ENCODE data around the gene ZNF622.
A peak's percentile ranks its signal among the peaks of the same experiment; 100 is the strongest.

Gene ZNF622

GRCh38 chr5:16490911-16491310 is 25.3 kb upstream of the ZNF622 start:
- no peaks in the 10 kb centered on the region; the same call in 1 of the 2 replicates for H3K9me3 ChIP-seq (ENCODE audit: low read length)
- H3K9ac ChIP-seq (ENCODE audit: low read length), result no peak overlapping the region
- no peak overlapping the region for H3K4me2 ChIP-seq (ENCODE audit: low read length)
- no peaks in the 10 kb centered on the region for H3K9me2 ChIP-seq (ENCODE audit: low read depth, low read length)
- H3K27ac ChIP-seq (ENCODE audit: low read depth, low read length, poor library complexity, severe bottlenecking), result no peak overlapping the region
- H3K4me3 ChIP-seq (ENCODE audit: low read depth, low read length, poor library complexity, severe bottlenecking), result no peak overlapping the region
- H2AFZ ChIP-seq (ENCODE audit: low read length), result no peak overlapping the region
- no peaks in the 10 kb centered on the region for H3K27me3 ChIP-seq (ENCODE audit: insufficient read depth, low read length)
- H4K20me1 ChIP-seq (ENCODE audit: insufficient read depth, low read length), result no peaks in the 10 kb centered on the region
- no peaks in the 10 kb centered on the region for H3K36me3 ChIP-seq (ENCODE audit: insufficient read depth, low read length)
- H3K4me1 ChIP-seq (ENCODE audit: insufficient read depth, low read length, severe bottlenecking), result no peaks in the 10 kb centered on the region
- no peaks in the 10 kb centered on the region for H3K79me2 ChIP-seq (ENCODE audit: insufficient read depth, low read length)
- TF ChIP-seq EZH2 (IDR thresholded peaks at IDR 0.05; ENCODE audit: borderline replicate concordance, low read length), result no peak
- TF ChIP-seq CTCF (IDR thresholded peaks at IDR 0.05; ENCODE audit: low read length), result no peak
- no peaks in the 10 kb centered on the region for H3F3A ChIP-seq (ENCODE audit: insufficient read depth, low read length)

GRCh38 chr5:16489322-16489791 is 23.8 kb upstream of the ZNF622 start:
- Histone ChIP-seq H2AFZ (ENCODE audit: low read length) (no peak overlapping the region), H4K20me1 (ENCODE audit: insufficient read depth, low read length) (no peaks in the 10 kb centered on the region), H3K4me3 (ENCODE audit: low read depth, low read length, poor library complexity, severe bottlenecking) (no peak overlapping the region), H3K27me3 (ENCODE audit: insufficient read depth, low read length) (no peaks in the 10 kb centered on the region), H3F3A (ENCODE audit: insufficient read depth, low read length) (no peaks in the 10 kb centered on the region), H3K9ac (ENCODE audit: low read length) (no peak overlapping the region), H3K4me1 (ENCODE audit: insufficient read depth, low read length, severe bottlenecking) (no peaks in the 10 kb centered on the region), H3K9me2 (ENCODE audit: low read depth, low read length) (no peaks in the 10 kb centered on the region), H3K79me2 (ENCODE audit: insufficient read depth, low read length) (no peaks in the 10 kb centered on the region), H3K9me3 (ENCODE audit: low read length) (no peaks in the 10 kb centered on the region; the same call in 1 of the 2 replicates), H3K27ac (ENCODE audit: low read depth, low read length, poor library complexity, severe bottlenecking) (no peak overlapping the region), H3K4me2 (ENCODE audit: low read length) (no peak overlapping the region), H3K36me3 (ENCODE audit: insufficient read depth, low read length) (no peaks in the 10 kb centered on the region)
- TF ChIP-seq EZH2 (IDR thresholded peaks at IDR 0.05; ENCODE audit: borderline replicate concordance, low read length), result no peak
- peak; percentile 65 for TF ChIP-seq CTCF (IDR thresholded peaks at IDR 0.05; ENCODE audit: low read length)

- Histone ChIP-seq H3F3A (ENCODE audit: insufficient read depth, low read length) (no peaks in the 10 kb centered on the region), H3K4me3 (ENCODE audit: low read depth, low read length, poor library complexity, severe bottlenecking) (no peak overlapping the region), H3K9me2 (ENCODE audit: low read depth, low read length) (no peaks in the 10 kb centered on the region), H3K4me2 (ENCODE audit: low read length) (no peak overlapping the region), H3K27ac (ENCODE audit: low read depth, low read length, poor library complexity, severe bottlenecking) (no peak overlapping the region), H3K9me3 (ENCODE audit: low read length) (no peaks in the 10 kb centered on the region), H4K20me1 (ENCODE audit: insufficient read depth, low read length) (no peaks in the 10 kb centered on the region), H3K4me1 (ENCODE audit: insufficient read depth, low read length, severe bottlenecking) (no peaks in the 10 kb centered on the region), H3K36me3 (ENCODE audit: insufficient read depth, low read length) (no peaks in the 10 kb centered on the region), H2AFZ (ENCODE audit: low read length) (no peak overlapping the region), H3K27me3 (ENCODE audit: insufficient read depth, low read length) (no peaks in the 10 kb centered on the region), H3K79me2 (ENCODE audit: insufficient read depth, low read length) (no peaks in the 10 kb centered on the region), H3K9ac (ENCODE audit: low read length) (no peak overlapping the region)
- TF ChIP-seq CTCF (IDR thresholded peaks at IDR 0.05; ENCODE audit: low read length) (no peak), EZH2 (IDR thresholded peaks at IDR 0.05; ENCODE audit: borderline replicate concordance, low read length) (no peak)
These were observed 21.9 kb upstream of the ZNF622 start for GRCh38 chr5:16487456-16487855.
